Duodenal mucosa (tissue), 2 donors: ENCODE measurements around the gene PRICKLE3.

Experiments
- H3K27ac ChIP-seq: one replicate; pipeline ENCODE4 v1.7.0; 2013; ENCODE audit warnings: low read depth, low read length
- H3K27me3 ChIP-seq, 2 donors: one replicate each; pipeline ENCODE4 v1.7.0; 2013; ENCODE audit warnings: low read length in 2 of 2, control low read depth in 1 of 2; ENCODE audit not compliant: insufficient read depth in 2 of 2, control insufficient read depth in 1 of 2
- H3K36me3 ChIP-seq, 2 donors: one replicate each; pipeline ENCODE4 v1.7.0; 2013; ENCODE audit warnings: low read length in 2 of 2, control low read depth in 1 of 2; ENCODE audit not compliant: insufficient read depth in 2 of 2, control insufficient read depth in 1 of 2
- H3K4me1 ChIP-seq, 2 donors: one replicate each; pipeline ENCODE4 v1.7.0; 2013; ENCODE audit warnings: low read length in 2 of 2, control low read depth in 1 of 2; ENCODE audit not compliant: insufficient read depth in 2 of 2, control insufficient read depth in 1 of 2
- H3K4me3 ChIP-seq, 2 donors: one replicate each; pipeline ENCODE4 v1.7.0; 2013; ENCODE audit warnings: low read length in 2 of 2, low read depth in 1 of 2
- H3K9ac ChIP-seq, 2 donors: one replicate each; pipeline ENCODE4 v1.7.0; 2013; ENCODE audit warnings: low read length in 2 of 2, low read depth in 1 of 2
- H3K9me3 ChIP-seq, 2 donors: one replicate each; pipeline ENCODE4 v1.7.0; 2013; ENCODE audit warnings: low read length in 2 of 2, control low read depth in 1 of 2; ENCODE audit not compliant: control insufficient read depth in 1 of 2

PRICKLE3 gene

GRCh38 chrX:49208399-49208798, 22.2 kb upstream of the PRICKLE3 start:
- no peak overlapping the region for H3K4me3 ChIP-seq
- H3K27me3 ChIP-seq = no peaks in the 10 kb centered on the region
- no peak overlapping the region for H3K27ac ChIP-seq
- no peak overlapping the region for H3K9ac ChIP-seq
- no peaks in the 10 kb centered on the region for H3K4me1 ChIP-seq
- H3K36me3 ChIP-seq = no peaks in the 10 kb centered on the region
- H3K9me3 ChIP-seq = no peaks in the 10 kb centered on the region

GRCh38 chrX:49206543-49206942, 20.4 kb upstream of the PRICKLE3 start:
- Histone ChIP-seq H3K27ac (no peak overlapping the region), H3K36me3 (no peaks in the 10 kb centered on the region), H3K4me3 (no peak overlapping the region), H3K9me3 (no peaks in the 10 kb centered on the region), H3K4me1 (no peaks in the 10 kb centered on the region), H3K9ac (no peak overlapping the region), H3K27me3 (no peaks in the 10 kb centered on the region)

- no peak overlapping the region for H3K27ac ChIP-seq
- no peak overlapping the region for H3K9ac ChIP-seq
- no peak overlapping the region for H3K4me3 ChIP-seq
- H3K9me3 ChIP-seq = no peaks in the 10 kb centered on the region
- H3K27me3 ChIP-seq = no peaks in the 10 kb centered on the region
- peaks cover 2 to 3% of the 10 kb centered on the region in 2 donors for H3K4me1 ChIP-seq
- no peaks in the 10 kb centered on the region for H3K36me3 ChIP-seq
Observed at GRCh38 chrX:49205443-49205842, 19.3 kb upstream of the PRICKLE3 start.

GRCh38 chrX:49204709-49205108, 18.5 kb upstream of the PRICKLE3 start:
- Histone ChIP-seq H3K9ac (no peak overlapping the region), H3K9me3 (no peaks in the 10 kb centered on the region), H3K4me3 (no peak overlapping the region), H3K27me3 (no peaks in the 10 kb centered on the region), H3K27ac (no peak overlapping the region), H3K36me3 (no peaks in the 10 kb centered on the region), H3K4me1 (peaks cover 3 to 4% of the 10 kb centered on the region in 2 donors)

- Histone ChIP-seq H3K9ac (no peak overlapping the region), H3K4me1 (peaks cover 3 to 4% of the 10 kb centered on the region in 2 donors), H3K27me3 (no peaks in the 10 kb centered on the region), H3K36me3 (no peaks in the 10 kb centered on the region), H3K27ac (no peak overlapping the region), H3K9me3 (no peaks in the 10 kb centered on the region), H3K4me3 (no peak overlapping the region)
Observed at GRCh38 chrX:49204017-49204416, 17.8 kb upstream of the PRICKLE3 start.

- peaks cover 3 to 4% of the 10 kb centered on the region in 2 donors for H3K4me1 ChIP-seq
Observed at GRCh38 chrX:49203536-49203935, 17.4 kb upstream of the PRICKLE3 start.

GRCh38 chrX:49202022-49202421, 15.8 kb upstream of the PRICKLE3 start:
- Histone ChIP-seq H3K4me1 (peaks cover 3 to 4% of the 10 kb centered on the region in 2 donors), H3K27me3 (no peaks in the 10 kb centered on the region), H3K27ac (no peak overlapping the region), H3K36me3 (no peaks in the 10 kb centered on the region), H3K9me3 (no peaks in the 10 kb centered on the region), H3K9ac (no peak overlapping the region), H3K4me3 (no peak overlapping the region)

More at GRCh38 chrX:49203536-49203935, 17.4 kb upstream of the PRICKLE3 start:
- Histone ChIP-seq H3K4me3 (no peak overlapping the region), H3K27me3 (no peaks in the 10 kb centered on the region), H3K36me3 (no peaks in the 10 kb centered on the region), H3K9ac (no peak overlapping the region), H3K9me3 (no peaks in the 10 kb centered on the region), H3K27ac (no peak overlapping the region)

- H3K4me3 ChIP-seq = peak within 1 kb of the TSS; percentile 54 to 58
- no peaks in the 10 kb centered on the region for H3K36me3 ChIP-seq
- H3K4me1 ChIP-seq = peaks cover 3 to 4% of the 10 kb centered on the region in 2 donors
- no peaks in the 10 kb centered on the region for H3K27me3 ChIP-seq
- peak within 1 kb of the TSS; percentile 48 to 54 for H3K9ac ChIP-seq
- no peaks in the 10 kb centered on the region for H3K9me3 ChIP-seq
- H3K27ac ChIP-seq = no peak within 1 kb of the TSS
Observed at GRCh38 chrX:49199906-49200771, 14.0 kb upstream of the PRICKLE3 start, which contains the start of gene SYP. TSS of gene SYP (minus strand) at chrX:49200193. CDS start at chrX:49200186, 7 bp downstream.

GRCh38 chrX:49199315-49199595, 13.1 kb upstream of the PRICKLE3 start:
- Histone ChIP-seq H3K9ac (no peak overlapping the region), H3K27ac (no peak overlapping the region), H3K9me3 (no peaks in the 10 kb centered on the region)

GRCh38 chrX:49198540-49199314, 12.6 kb upstream of the PRICKLE3 start:
- Histone ChIP-seq H3K27ac (no peak overlapping the region), H3K4me1 (peaks cover 3 to 4% of the 10 kb centered on the region in 2 donors), H3K27me3 (no peaks in the 10 kb centered on the region), H3K9me3 (no peaks in the 10 kb centered on the region), H3K9ac (no peak overlapping the region), H3K36me3 (no peaks in the 10 kb centered on the region), H3K4me3 (no peak overlapping the region)

More at GRCh38 chrX:49199315-49199595, 13.1 kb upstream of the PRICKLE3 start:
- no peak overlapping the region for H3K4me3 ChIP-seq
- no peaks in the 10 kb centered on the region for H3K27me3 ChIP-seq
- H3K36me3 ChIP-seq = no peaks in the 10 kb centered on the region
- peaks cover 3 to 4% of the 10 kb centered on the region in 2 donors for H3K4me1 ChIP-seq
